Measurements from ENCODE around the gene RAB27B.

RAB27B gene, protein sequence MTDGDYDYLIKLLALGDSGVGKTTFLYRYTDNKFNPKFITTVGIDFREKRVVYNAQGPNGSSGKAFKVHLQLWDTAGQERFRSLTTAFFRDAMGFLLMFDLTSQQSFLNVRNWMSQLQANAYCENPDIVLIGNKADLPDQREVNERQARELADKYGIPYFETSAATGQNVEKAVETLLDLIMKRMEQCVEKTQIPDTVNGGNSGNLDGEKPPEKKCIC

DNA sequence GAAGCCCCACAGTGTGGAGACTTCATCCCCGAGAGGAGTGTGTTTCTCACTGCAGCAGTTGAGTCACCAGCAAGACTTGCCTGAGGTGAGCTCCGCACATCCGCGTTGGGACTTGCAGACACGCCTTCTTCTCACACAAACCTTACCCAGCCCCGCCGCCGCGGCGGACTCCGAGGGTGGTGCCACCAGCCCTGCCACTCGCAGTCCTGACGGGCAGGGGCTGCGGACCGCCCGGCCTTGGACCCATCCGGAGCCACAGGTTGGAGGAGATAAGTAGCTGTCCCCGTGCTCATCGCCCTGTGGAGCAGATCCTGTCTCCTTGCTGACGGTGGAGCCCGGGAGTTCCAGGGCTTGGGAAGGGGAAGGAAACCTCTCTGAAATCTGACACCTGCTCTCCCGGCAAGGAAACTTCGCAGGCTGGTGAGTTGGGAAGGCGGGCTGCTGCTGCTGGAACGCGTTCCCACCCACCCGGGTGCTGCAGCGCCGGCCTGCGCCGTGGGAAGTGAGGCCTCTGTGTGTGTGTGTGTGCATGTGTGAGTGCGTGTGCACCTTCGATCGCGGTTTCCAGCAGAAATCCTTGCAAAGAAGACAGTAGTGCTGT lies at the start of gene RAB27B:
Gene RAB27B (plus strand): TSS at position 197 of the 601 bp plus-strand sequence. CDS start 49,109 bp downstream, outside the sequence.
- in situ Hi-C loops (cut with HindIII; ENCODE audit: low sequenced_read_pairs): no loop called here

DNA sequence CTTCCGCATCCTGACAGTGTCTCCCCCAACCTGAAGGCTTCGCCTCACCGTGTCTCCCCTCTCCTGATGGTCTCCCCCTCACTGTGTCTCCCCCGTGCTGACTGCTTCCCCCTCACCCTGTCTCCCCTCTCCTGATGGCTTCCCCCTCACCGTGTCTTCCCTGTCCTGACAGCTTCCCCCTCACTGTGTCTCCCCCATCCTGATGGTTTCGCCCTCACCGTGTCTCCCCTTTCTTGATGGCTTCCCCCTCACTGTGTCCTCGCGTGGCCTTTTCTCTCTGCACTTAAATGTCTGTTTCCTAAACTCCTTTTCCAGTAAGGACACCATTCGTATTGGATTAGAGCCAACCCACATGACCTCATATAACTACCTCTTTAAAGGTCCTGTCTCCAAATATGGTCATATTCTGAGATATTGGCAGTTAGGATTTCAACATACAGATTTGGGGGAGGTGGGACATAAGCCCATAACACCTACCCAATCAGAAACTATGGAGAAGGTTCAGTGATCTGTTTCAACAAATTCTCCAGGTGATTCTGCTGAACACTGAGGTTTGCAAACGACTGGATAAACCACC lies 47.9 kb upstream of the RAB27B start:
- in situ Hi-C loops (cut with HindIII; ENCODE audit: low sequenced_read_pairs): no loop called here

DNA sequence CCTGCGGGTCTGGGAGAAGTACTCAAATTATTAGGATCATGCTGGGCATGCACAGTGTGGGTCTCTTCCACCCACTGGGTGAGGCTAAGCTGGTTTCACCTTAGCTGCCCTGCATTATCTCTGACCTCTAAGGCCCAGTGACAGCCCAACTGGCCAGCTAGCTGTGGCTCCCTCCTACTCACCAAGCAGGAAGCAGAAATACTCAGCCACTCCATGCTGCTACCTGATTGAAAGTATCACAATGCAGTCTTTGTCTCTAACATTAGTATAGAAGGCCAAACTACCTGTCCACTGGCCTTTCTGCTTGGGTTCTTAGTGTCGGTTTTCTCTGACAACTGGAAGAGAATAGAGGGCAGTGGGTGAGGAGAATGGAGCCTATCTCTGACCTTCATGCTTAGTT lies 47.3 kb upstream of the RAB27B start:
- in situ Hi-C loops (cut with HindIII; ENCODE audit: low sequenced_read_pairs): no loop called here

DNA sequence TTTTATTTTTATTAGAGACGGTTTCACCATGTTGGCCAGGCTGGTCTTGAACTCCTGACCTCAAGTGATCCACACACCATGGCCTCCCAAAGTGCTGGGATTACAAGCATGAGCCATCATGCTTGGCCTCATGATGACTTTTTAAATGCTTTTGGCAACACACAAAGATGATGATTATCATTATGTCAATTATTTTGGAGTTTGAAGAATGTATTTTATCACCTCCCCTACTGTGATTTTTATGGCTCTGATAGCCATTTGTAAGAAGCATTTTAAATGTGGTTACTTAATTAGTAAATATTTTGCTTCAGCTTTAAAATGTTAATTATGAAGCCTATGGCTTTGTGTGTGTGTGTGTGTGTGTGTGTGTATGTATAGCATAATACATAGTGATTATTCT lies 45.1 kb upstream of the RAB27B start:
- in situ Hi-C loops (cut with HindIII; ENCODE audit: low sequenced_read_pairs): no loop called here

DNA sequence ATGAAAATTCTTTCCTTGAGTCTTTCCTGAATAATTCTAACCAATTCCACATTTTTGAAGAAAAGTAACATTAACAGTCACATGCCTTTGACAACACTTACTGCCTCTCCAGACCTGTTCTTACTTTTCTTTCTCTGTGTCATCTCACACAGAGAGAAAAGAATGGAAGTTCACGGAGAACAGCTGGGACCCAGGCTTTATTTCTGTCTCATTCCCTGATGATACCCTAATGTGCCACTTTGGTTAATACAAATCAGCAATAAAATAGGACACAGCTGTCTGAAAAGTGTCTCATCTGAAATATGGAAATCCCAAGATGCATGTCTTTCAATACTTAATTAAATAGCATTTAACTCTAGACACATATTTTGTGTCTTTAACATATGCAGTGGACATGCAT lies 42.1 kb upstream of the RAB27B start:
- in situ Hi-C loops (cut with HindIII; ENCODE audit: low sequenced_read_pairs): no loop called here

DNA sequence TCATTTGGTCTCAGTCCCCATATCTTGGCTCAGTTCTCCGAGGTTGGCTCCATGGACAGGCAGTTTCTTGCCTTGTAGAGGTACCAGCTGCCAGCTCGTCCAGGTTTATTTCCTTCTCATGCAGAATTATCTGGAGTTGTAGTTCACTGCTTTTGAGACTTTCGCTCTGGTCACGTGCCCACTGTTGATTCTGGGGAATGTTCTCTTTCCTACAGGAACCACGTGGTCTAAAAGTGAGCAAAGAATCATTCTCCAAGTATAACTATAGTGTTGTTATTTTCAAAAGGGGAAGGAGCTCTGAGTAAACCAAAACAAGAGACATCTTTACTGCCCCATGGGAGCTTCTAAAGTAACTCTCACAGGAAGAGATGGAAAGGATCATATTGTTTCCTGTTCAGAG lies 41.2 kb upstream of the RAB27B start:
- in situ Hi-C loops (cut with HindIII; ENCODE audit: low sequenced_read_pairs): no loop called here

DNA sequence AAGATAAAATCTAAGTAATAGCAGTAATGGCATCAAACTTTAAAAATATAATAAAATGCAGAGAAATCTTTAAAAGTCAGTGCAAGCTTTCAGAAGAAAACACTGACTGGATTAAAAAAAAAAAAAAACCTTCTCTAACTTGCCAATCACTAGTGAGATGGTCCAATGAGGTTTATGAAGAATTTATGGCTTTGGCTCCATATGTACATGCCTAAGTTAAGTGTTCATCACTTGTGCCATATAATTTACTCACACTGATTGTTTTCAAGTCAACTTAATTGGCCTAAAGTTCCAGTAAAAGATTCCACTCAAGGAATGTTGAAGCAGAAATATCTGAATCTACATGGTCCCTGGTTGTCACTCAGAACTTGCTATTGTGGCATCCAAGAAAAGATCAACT lies 40.7 kb upstream of the RAB27B start:
- in situ Hi-C loops (cut with HindIII; ENCODE audit: low sequenced_read_pairs): no loop called here

DNA sequence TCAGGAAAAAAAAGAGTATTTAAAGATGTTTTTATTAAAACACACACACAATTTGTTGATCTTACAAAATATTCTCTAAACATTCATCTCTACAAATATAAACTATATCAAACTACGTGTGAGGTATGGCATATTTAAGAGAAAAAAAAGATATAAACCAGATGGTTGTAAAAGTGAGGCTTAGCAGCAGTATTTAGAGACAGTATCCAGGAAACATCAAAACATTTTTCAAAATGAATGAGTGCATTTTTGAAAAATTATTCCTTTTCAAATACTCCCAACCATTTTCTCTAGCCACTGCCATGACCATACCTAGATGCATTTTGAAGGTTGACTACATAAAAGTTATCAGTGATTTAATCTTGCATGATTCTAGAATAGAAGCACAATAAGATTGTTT lies 38.2 kb upstream of the RAB27B start:
- in situ Hi-C loops (cut with HindIII; ENCODE audit: low sequenced_read_pairs): no loop called here

DNA sequence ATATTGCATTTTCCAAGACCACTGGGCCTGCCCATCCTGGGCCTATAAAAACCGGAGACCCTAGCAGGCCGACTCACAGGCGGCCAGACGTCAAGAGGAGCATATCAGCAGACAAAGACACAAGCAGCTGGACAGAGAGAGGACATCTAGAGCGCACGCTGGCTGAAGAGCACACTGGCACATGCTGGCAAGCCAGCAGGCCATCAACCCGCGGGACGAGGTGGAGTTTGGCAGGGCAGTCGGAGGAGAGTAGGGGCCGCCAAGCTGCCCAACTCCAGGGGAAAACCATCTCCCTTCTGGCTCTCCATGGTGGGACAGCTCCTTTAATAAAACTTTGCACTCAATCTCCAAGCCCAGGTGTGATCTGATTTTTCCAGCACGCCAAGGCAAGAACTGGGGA lies 36.6 kb upstream of the RAB27B start:
- in situ Hi-C loops (cut with HindIII; ENCODE audit: low sequenced_read_pairs): no loop called here

DNA sequence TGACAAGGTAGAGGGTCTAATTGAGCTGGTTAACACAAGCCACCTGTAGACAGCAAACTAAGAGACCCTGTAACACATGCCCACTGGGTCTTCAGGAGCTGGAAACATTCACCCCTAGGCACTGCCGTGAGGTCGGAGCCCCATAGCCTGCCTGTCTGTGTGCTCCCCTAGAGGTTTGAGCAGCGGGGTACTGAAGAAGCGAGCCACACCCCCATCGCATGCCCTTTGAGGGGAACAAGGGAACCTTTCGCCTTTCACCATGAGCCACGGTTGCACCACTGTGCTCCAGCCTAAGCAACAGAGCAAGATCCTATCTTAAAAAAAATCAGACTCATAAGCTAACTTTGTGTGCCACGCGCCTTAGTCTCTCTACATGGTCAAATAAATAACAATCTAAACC lies 36.2 kb upstream of the RAB27B start:
- in situ Hi-C loops (cut with HindIII; ENCODE audit: low sequenced_read_pairs): no loop called here

DNA sequence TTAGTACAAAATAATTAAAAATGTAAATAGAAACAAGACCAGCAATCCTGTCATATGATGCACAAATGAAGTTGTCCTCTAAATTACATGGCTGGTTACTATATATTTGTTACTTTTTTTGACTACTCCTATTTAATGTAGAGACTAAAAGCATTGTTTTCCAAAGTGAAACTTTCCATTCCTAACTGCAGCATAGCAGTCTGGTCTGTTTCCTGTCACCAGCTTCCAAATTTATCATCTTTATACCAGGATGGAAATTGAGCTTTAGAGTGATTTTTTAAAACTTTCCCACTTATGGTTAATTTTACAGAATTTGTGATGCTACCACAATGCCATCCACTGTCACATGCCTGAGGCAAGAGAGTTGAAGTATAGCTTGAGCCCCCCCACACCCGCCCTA lies 33.5 kb upstream of the RAB27B start:
- in situ Hi-C loops (cut with HindIII; ENCODE audit: low sequenced_read_pairs): no loop called here

DNA sequence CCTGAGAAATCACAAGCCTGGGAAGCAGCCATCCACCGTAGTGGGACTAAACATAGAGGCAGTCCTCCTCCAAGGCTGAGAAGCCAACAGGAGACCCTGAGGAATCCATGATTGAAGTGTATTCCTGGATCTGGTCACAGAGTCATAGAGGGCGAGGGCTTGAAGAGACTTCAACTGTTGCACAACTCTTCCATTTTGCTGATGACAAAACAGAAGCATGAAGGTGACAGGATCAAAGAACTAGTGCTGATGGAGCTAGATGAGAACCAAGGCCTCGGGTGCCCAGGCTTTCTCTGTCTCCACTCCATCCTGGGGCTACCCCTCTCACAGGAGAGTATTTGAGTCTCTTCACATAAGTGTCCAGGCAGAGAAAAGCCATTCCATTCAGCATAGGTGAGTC lies 30.1 kb upstream of the RAB27B start:
- in situ Hi-C loops (cut with HindIII; ENCODE audit: low sequenced_read_pairs): no loop called here

DNA sequence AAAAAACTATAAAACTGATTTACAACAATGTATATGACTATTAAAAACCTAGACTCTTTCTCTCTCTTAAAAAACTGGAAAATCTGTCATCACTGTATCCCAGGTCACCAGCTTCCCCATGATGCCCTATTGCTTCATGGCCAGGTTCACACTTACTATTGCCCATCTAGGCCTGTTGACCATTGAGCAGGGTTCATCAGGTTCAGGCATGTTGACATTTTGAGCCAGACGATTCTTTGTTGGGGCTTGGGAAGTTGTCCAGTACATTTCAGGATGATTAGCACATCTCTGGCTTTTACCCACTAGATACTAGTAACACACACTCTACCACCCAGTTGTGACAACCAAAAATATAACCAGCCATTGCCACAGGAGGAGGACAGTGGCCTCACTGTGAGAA lies 26.9 kb upstream of the RAB27B start:
- in situ Hi-C loops (cut with HindIII; ENCODE audit: low sequenced_read_pairs): no loop called here

DNA sequence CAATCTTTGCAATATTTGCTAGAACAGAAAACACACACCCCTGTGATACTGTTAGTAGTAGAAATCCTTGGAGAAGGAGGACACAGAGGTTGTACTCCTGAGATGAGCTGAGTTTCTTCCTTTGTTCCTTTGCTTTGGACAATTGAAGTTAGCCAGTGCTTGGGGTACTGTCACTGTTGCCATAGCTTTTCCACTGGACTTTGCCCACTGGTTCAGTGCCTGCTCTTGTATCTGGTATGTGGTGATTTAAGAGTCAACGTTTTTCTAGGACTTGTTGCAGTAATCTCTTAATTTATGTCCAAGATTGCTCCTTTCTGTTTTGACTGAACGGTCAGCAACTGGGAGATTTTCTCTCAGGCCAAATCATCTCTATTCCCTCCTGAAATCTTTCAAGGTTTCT lies 26.1 kb upstream of the RAB27B start:
- in situ Hi-C loops (cut with HindIII; ENCODE audit: low sequenced_read_pairs): no loop called here

DNA sequence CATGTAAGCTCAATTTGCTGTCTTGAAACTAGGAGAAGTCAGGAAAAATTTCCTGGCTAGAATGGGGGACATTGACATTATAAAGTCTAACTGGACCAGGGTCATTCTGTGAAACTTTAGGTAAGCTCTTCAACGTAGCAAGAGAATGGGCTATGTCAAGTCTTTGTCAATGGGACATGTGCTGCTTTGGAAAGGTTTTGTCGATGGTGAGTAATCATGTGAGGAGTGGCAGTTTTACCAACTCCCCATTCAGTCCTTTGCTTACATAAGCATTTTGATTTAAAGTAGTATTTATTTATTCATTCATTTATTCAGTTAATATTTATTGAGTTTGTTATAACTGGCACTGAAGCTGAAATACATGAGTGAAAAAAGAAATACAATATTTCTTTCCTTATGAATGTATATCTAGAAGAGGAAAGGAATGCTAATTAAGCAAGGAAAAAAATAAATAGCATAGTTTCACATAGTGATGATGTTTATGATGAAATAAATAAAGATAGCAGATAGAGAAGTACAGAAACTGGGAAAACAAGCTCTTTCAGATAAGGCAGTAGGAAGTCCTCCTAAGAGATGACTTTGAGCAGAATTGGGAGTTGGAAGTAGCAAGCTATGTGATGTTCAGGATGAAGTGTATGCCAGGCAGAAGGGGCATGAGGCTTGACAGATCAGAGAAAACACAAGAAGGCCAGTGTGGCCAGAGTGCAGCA lies 25.4 kb upstream of the RAB27B start:
- in situ Hi-C loops (cut with HindIII; ENCODE audit: low sequenced_read_pairs): no loop called here

DNA sequence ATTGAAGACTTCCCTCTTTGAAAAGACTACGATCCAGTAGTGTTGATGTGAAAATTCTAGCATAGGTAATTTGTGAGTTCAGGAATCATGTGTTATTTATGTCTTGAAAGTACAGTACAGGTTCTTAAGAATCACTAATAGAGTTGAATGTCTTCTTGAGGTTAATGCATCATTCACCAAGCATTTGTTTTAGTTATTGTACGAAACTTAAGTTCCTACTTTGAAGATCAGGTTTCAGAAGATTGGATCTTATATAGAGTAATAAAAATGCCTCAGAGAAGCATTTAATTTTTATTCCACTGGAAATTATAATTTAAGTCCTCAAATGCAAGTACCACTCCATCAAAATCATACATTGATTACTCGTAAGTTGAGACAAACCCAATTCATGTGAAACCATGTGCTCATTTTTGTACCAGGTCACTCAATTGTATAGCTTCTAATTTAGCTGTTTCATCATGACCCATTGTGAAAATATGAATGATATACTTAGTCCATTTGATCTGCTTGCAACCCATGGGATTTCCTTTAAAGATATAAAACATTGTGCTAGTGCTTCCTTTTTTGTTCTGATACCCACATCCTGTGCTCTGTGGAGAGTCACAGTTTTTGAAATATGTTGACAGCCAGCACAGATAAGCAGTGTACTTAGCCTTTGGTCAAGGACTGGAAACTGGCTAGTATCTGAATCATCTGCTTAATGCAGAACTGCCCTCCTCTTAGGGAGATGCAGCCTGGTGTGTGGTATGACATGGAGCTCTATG lies 22.5 kb upstream of the RAB27B start:
- in situ Hi-C loops (cut with HindIII; ENCODE audit: low sequenced_read_pairs): no loop called here

DNA sequence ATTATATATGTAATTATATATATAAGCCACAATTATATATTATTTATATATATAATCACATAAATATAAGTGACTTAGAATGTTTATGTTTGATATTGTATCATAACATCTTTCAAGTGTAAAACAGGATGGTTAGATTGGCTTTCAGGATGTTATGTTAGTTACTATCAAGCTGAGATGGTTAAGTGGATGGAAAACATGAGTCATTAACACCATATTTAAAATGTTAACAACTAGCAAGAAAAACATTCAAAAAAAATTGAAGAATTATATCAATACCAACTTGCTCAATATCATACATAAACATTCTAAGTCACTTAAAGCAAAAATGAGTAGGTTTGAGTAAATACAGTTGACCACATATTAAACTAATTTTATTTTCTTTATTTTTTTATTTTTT lies 21.8 kb upstream of the RAB27B start:
- in situ Hi-C loops (cut with HindIII; ENCODE audit: low sequenced_read_pairs): no loop called here

DNA sequence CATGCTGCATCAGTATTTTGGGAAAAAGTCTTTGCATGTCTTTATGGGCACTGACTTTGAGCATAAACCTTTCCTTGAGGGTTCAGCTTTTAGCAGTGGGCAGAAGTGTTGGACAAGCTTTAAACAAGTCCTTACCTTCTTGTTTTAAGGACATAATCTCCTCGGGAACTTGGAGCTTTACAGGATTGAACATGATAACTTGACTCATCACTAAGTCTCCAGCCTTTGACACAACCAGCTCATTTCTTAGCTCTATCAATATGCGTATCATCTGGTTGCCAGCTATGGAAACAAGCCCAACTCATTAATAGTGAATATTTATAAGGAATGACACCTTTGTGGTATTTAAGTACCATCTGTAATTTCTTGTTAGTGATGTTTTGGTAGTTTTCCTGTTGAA lies 21.0 kb upstream of the RAB27B start:
- in situ Hi-C loops (cut with HindIII; ENCODE audit: low sequenced_read_pairs): no loop called here

DNA sequence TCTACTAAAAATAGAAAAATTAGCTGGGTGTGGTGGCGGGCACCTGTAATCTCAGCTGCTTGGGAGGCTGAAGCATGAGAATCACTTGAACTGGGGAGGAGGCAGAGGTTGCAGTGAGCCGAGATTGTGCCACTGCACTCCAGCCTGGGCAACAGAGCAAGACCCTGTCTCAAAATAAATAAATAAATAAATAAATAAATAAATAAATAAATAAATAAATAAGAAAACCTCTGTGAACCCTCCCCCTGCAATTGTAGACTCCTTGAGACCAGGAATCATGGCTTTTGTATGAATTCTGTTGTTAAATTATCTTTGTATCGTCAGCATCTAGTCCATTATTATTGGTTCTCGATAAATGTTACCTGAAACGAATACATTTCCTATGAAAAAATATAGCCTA lies 17.6 kb upstream of the RAB27B start:
- in situ Hi-C loops (cut with HindIII; ENCODE audit: low sequenced_read_pairs): loop anchor here (5.0 kb wide), 1 partner anchor 52 kb away; no protein-coding TSS in a partner anchor

DNA sequence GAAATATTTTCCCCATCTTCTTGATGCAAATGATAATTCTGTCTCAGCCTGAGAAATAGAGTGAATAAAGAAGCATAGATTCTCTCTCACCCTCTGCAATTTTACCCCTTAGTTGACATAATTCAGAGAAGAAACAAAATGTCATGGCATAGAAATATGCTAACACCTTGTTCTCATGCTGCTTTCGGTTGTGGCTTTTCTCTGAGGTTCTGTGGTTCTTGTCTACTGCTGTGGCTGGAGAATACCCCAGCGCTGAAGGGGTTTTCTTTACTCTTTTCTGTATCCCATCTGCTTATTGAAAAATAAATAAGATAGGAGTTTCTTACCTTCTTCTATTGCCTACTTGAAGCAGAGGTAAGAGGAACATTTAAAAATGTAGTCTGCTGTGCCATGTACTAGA lies 15.4 kb upstream of the RAB27B start:
- in situ Hi-C loops (cut with HindIII; ENCODE audit: low sequenced_read_pairs): loop anchor here (5.0 kb wide), 1 partner anchor 49 kb away; no protein-coding TSS in a partner anchor

DNA sequence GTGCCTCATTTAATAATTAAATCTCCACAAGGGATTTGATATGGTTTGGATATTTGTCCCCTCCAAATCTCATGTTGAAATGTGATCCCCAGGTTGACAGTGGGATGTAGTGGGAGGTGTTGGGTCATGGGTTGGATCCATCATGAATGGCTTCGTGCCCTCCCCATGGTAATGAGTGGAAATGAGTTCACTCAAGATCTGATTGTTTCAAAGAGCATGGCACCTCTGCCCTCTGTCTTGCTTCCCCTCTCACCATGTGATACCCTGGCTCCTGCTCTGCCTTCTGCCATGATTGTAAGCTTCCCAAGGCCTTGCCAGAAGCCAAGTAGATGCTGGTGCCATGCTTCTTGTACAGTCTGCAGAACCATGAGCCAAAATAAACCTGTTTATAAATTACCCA lies 15.0 kb upstream of the RAB27B start:
- in situ Hi-C loops (cut with HindIII; ENCODE audit: low sequenced_read_pairs): loop anchor here (5.0 kb wide), 1 partner anchor 49 kb away; no protein-coding TSS in a partner anchor

Measured in endothelial cell of hepatic sinusoid (primary cell).